HG02938 (cell line): ENCODE data around the gene NOTCH1.

Experiments used
- ATAC-seq: cut with Tn5 transposase; IDR thresholded peaks from one replicate; pipeline ENCODE4 v1.9.1; 2021; ENCODE audit warnings: mild to moderate bottlenecking, moderate library complexity; ENCODE audit not compliant: unreplicated experiment

NOTCH1 gene

GRCh38 chr9:136502940-136503550, 42.8 kb downstream of the NOTCH1 start:
- ATAC-seq: no peak

- ATAC-seq: no peak
Measured at GRCh38 chr9:136502196-136502595, 43.7 kb downstream of the NOTCH1 start.

GRCh38 chr9:136501686-136502085, 44.2 kb downstream of the NOTCH1 start:
- ATAC-seq: no peak

GRCh38 chr9:136499935-136500910, 45.6 kb downstream of the NOTCH1 start:
- no peak for ATAC-seq

GRCh38 chr9:136499071-136499934, 46.5 kb downstream of the NOTCH1 start:
- no peak for ATAC-seq

- no peak for ATAC-seq
Measured at GRCh38 chr9:136497916-136498695, 47.7 kb downstream of the NOTCH1 start.

GRCh38 chr9:136496801-136497620, 48.8 kb downstream of the NOTCH1 start:
- ATAC-seq: no peak

- ATAC-seq: no peak
Measured at GRCh38 chr9:136496181-136496580, 49.7 kb downstream of the NOTCH1 start.

GRCh38 chr9:136495238-136495800, 50.5 kb downstream of the NOTCH1 start:
- no peak for ATAC-seq

GRCh38 chr9:136494531-136495215, 51.2 kb downstream of the NOTCH1 start:
- no peak for ATAC-seq

- ATAC-seq: no peak
Measured at GRCh38 chr9:136494012-136494411, 51.8 kb downstream of the NOTCH1 start.

GRCh38 chr9:136493567-136493971, 52.3 kb downstream of the NOTCH1 start:
- no peak for ATAC-seq

GRCh38 chr9:136492978-136493522, 52.8 kb downstream of the NOTCH1 start:
- ATAC-seq: no peak

GRCh38 chr9:136489731-136490130, 56.1 kb downstream of the NOTCH1 start:
- ATAC-seq: no peak

GRCh38 chr9:136488247-136489214, 57.3 kb downstream of the NOTCH1 start:
- no peak for ATAC-seq

GRCh38 chr9:136487672-136488071, 58.2 kb downstream of the NOTCH1 start:
- ATAC-seq: no peak
